PFSK-1 (cell line): ENCODE data around the gene PRPF39.

Experiments
- FOXP2 ChIP-seq: optimal IDR thresholded peaks from 2 replicates; pipeline ENCODE3; 2011; ENCODE audit warnings: borderline replicate concordance, control low read depth, inconsistent platforms; ENCODE audit not compliant: insufficient read depth; ENCODE audit errors: extremely low read length, extremely low read depth
- POLR2AphosphoS5 ChIP-seq: IDR thresholded peaks from 2 replicates; pipeline ENCODE4 v1.6.1; 2012; ENCODE audit warnings: low read depth, mild to moderate bottlenecking, control low read depth, low read length, moderate library complexity
- SIN3A ChIP-seq: IDR thresholded peaks from 2 replicates; pipeline ENCODE4 v1.6.1; 2012; ENCODE audit warnings: mild to moderate bottlenecking, low read length, moderate library complexity, borderline replicate concordance; ENCODE audit not compliant: insufficient read depth
- TAF1 ChIP-seq: IDR thresholded peaks from 2 replicates; pipeline ENCODE4 v1.6.1; 2012; ENCODE audit warnings: low read length, control low read depth, borderline replicate concordance; ENCODE audit not compliant: insufficient read depth
- TF ChIP-seq, protein P1 (sequence below), 2 experiments: IDR thresholded peaks; 2 replicates each; pipeline versions ENCODE4 v1.6.1 to v1.8.0; 2011 to 2012; ENCODE audit warnings: low read depth in 2 of 2, low read length in 2 of 2, control low read depth in 1 of 2, inconsistent platforms in 1 of 2, mild to moderate bottlenecking in 1 of 2, moderate library complexity in 1 of 2; ENCODE audit not compliant: insufficient read depth in 1 of 2

The PRPF39 gene

DNA sequence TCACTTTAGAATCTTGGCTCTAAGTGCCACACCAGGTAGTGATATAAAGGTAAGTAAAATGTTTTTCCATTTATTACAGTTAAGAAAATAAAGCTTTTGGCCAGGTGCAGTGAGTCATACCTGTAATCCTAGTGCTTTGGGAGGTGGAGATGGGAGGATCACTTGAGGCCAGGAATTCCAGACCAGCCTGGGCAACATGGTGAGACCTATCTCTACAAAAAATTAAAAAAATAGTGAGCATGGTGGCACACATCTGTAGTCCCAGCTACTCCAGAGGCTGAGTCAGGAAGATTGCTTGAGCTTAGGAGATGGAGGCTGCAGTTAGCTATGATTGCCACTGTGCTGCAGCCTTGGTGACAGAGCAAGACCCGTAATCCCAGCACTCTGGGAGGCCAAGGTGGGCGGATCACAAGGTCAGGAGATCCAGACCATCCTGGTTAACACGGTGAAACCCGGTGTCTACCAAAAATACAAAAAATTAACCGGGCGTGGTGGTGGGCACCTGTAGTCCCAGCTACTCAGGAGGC, 56.8 kb downstream of the PRPF39 start:
- TF ChIP-seq, protein P1, sequence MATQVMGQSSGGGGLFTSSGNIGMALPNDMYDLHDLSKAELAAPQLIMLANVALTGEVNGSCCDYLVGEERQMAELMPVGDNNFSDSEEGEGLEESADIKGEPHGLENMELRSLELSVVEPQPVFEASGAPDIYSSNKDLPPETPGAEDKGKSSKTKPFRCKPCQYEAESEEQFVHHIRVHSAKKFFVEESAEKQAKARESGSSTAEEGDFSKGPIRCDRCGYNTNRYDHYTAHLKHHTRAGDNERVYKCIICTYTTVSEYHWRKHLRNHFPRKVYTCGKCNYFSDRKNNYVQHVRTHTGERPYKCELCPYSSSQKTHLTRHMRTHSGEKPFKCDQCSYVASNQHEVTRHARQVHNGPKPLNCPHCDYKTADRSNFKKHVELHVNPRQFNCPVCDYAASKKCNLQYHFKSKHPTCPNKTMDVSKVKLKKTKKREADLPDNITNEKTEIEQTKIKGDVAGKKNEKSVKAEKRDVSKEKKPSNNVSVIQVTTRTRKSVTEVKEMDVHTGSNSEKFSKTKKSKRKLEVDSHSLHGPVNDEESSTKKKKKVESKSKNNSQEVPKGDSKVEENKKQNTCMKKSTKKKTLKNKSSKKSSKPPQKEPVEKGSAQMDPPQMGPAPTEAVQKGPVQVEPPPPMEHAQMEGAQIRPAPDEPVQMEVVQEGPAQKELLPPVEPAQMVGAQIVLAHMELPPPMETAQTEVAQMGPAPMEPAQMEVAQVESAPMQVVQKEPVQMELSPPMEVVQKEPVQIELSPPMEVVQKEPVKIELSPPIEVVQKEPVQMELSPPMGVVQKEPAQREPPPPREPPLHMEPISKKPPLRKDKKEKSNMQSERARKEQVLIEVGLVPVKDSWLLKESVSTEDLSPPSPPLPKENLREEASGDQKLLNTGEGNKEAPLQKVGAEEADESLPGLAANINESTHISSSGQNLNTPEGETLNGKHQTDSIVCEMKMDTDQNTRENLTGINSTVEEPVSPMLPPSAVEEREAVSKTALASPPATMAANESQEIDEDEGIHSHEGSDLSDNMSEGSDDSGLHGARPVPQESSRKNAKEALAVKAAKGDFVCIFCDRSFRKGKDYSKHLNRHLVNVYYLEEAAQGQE (IDR thresholded peaks at IDR 0.05; ENCODE audit: insufficient read depth in 1 of 2, low read depth in 2 of 2, low read length in 2 of 2), result no peak
- TF ChIP-seq FOXP2 (no peak), POLR2AphosphoS5 (no peak), TAF1 (no peak), SIN3A (no peak)

DNA sequence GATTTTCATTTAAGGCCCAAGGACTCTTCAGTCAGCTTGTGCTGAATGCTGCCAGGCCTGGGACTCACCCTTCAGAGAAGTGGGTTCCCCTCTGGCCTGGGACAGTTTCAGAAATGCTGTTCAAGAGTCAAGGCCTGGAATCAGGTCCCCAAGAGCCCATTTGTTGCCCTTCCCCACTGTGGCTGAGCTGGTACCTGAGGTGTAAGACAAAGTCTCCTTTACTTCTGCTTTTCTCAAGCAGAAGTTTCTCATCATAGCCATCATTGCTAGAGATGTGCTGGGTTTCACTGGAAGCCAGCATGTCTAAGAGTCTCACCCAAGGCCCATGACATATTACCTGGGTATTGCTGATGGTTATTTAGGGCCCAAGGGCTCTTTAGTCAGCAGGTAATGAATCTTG, 60.7 kb downstream of the PRPF39 start:
- TF ChIP-seq, protein P1 (IDR thresholded peaks at IDR 0.05; ENCODE audit: insufficient read depth in 1 of 2, low read depth in 2 of 2, low read length in 2 of 2), result no peak
- TF ChIP-seq POLR2AphosphoS5, result no peak
- no peak for TF ChIP-seq TAF1
- TF ChIP-seq FOXP2, result no peak

DNA sequence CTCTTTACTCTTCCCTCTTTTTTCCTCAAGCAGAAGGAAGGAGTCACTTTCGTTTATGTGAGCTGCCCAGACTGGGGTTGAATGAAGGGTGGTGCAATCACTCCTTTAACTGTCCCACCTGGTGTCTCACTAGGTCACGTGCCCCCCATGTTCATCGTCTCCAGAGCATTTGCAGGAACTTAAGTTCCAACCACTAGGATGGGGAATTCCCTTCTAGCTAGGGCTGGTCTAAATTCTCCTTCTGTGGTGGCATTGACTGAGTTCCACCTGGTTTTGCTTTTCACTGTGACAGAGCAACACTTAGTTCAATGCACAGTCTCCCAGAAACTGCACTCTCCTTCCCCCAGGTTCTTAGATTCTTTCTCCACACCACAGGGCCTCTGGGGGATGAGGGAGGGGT, 61.3 kb downstream of the PRPF39 start:
- TF ChIP-seq POLR2AphosphoS5, result no peak
- TF ChIP-seq, protein P1 (IDR thresholded peaks at IDR 0.05; ENCODE audit: insufficient read depth in 1 of 2, low read depth in 2 of 2, low read length in 2 of 2), result no peak
- no peak for TF ChIP-seq SIN3A
- TF ChIP-seq FOXP2, result no peak
- no peak for TF ChIP-seq TAF1

DNA sequence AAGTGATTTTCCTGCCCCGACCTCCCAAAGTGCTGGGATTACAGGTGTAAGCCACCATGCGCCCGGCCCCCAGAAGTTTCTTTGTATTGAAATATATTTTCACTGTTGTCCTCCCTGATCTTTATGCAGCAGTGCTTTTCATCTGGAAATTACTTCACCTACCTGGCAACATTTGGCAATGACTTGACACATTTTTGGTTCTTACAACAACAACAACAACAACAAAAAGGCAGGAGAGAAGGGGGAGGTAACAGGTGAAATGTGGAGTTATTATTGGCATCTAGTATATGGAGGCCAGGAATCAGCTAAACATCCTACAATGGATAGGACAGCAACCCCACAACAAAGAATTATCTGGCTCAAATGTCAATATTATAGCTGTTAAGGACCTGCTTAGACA, 65.7 kb downstream of the PRPF39 start:
- TF ChIP-seq SIN3A, result no peak
- TF ChIP-seq, protein P1 (IDR thresholded peaks at IDR 0.05; ENCODE audit: insufficient read depth in 1 of 2, low read depth in 2 of 2, low read length in 2 of 2), result no peak
- TF ChIP-seq POLR2AphosphoS5, result no peak
- no peak for TF ChIP-seq TAF1
- no peak for TF ChIP-seq FOXP2

DNA sequence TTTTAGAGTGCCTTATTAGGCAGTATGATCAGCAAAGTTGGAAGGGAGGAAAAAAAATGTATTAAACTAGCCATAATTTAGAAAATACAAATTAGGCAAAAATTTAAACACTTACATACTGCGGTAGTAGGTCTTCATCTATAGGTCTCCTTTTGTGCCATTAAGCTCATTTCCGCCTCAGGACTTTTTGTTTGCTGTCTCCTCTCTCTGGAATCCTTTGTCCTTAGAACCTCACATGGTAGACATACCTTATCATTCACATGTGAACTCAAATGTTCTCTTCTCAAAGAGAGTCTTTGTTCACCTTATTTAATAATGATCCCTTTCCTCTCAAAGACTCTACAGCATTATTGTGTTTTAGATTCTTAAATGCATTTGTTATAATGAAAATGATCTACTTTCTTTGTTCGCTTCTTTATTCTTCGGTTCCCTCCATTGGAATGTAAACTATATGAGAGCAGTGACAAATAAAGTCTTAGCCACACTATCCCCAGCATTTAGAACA, 66.5 kb downstream of the PRPF39 start:
- TF ChIP-seq FOXP2, result no peak
- no peak for TF ChIP-seq SIN3A
- no peak for TF ChIP-seq POLR2AphosphoS5
- TF ChIP-seq, protein P1 (IDR thresholded peaks at IDR 0.05; ENCODE audit: insufficient read depth in 1 of 2, low read depth in 2 of 2, low read length in 2 of 2), result no peak
- no peak for TF ChIP-seq TAF1
